H1 (cell line): ENCODE data around the gene BAIAP2.

ENCODE experiments used
- CHD2 ChIP-seq: IDR thresholded peaks from 2 replicates; pipeline ENCODE4 v1.6.1; 2012; ENCODE audit warnings: low read length, improper control_type of control experiment
- KDM5A ChIP-seq: fragments of 200-600 bp; IDR thresholded peaks from 2 replicates; pipeline ENCODE4 v1.7.1; 2012; ENCODE audit warnings: mild to moderate bottlenecking, low read length, inconsistent platforms, mixed read lengths
- TF ChIP-seq, protein P1 (sequence below), 3 experiments: IDR thresholded peaks; 1 replicate in 2 of 3; 2 replicates in 1 of 3; pipeline versions ENCODE4 v1.5.1 to v1.6.1; 2011; ENCODE audit warnings: low read length in 3 of 3, mild to moderate bottlenecking in 3 of 3, inconsistent platforms in 2 of 3, low read depth in 1 of 3, moderate library complexity in 1 of 3; ENCODE audit not compliant: insufficient read depth in 1 of 3; ENCODE audit errors: control extremely low read depth in 1 of 3

DNA sequence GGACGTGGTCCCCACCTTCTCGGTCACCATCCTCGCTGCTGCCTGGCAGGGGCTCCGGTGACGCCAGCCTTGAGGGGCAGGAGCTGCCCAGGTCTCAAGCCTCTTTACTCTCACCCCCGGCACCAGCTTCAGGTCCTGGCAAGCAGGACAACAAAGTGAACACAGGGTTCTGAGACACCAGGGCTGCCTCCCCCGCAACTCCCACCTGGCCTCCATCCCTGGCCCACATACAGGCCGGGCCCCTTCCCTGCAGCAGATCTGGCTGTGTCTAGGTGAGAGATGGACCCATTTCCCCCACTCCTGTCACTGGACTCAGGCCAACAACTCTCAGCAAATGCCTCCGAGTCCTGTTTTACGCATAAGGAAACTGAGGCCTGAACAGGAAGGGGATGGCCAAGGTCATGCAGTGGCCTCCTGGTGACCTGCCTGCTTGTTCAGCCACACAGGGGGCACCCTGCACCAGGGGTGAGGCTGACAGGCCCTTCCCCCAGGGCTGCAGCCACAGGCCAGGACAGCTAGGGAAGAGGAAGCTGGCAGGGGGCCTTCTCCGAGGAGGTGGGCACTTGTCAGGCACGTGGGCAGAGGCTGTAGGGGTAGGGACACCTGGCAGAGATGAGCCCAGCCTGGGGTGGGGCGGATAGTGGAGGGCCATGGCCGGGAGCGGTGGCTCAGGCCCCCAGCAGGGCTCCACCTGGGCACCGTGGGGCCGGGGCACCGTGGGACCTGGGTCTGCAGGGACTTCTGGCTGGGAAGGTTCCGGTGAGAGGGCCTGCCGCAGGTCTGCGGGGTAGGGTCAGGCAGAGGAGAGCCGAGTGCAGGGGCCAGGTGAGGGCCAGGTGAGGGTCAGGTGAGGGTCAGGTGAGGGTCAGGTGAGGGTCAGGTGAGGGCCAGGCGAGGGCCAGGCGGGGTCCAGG lies 83.6 kb downstream of the BAIAP2 start:
- TF ChIP-seq CHD2 (no peak), KDM5A (no peak)
- TF ChIP-seq, protein P1, sequence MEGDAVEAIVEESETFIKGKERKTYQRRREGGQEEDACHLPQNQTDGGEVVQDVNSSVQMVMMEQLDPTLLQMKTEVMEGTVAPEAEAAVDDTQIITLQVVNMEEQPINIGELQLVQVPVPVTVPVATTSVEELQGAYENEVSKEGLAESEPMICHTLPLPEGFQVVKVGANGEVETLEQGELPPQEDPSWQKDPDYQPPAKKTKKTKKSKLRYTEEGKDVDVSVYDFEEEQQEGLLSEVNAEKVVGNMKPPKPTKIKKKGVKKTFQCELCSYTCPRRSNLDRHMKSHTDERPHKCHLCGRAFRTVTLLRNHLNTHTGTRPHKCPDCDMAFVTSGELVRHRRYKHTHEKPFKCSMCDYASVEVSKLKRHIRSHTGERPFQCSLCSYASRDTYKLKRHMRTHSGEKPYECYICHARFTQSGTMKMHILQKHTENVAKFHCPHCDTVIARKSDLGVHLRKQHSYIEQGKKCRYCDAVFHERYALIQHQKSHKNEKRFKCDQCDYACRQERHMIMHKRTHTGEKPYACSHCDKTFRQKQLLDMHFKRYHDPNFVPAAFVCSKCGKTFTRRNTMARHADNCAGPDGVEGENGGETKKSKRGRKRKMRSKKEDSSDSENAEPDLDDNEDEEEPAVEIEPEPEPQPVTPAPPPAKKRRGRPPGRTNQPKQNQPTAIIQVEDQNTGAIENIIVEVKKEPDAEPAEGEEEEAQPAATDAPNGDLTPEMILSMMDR (IDR thresholded peaks at IDR 0.05; ENCODE audit: control extremely low read depth in 1 of 3, insufficient read depth in 1 of 3, low read depth in 1 of 3, low read length in 3 of 3) = no peak
